ENCODE measurements around the gene SHC1.

The SHC1 gene

DNA sequence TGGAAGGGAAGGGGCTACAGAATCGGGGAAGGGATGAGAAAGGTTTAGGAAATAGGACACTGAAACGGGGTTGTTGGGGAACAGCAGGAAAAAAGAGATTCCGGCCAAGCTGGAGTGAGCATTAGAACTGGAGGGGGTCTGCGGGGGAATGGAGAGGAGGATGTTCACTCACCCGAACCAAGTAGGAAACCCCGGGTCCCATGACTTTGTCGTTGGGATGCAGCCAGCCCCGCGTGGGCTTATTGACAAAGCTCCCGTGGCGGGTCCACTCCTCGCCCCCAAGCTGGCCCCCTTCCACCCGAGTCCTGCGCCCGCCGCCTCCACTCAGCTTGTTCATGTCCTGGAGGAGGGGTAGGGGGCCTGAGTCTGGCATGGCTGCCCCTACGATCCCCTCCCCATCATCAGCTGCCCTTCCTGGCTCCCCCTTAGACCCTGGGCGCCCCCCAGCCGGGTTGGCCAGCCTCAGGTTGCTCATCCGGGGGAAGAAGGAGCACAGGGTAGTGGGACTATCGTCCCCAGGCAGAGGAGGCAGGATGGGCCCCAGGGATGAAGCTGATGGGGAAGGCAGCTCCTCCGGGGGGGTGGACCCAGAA lies 591 bp downstream of the SHC1 start:
- TF ChIP-seq EZH2phosphoT487 (conservative IDR thresholded peaks at IDR 0.05; ENCODE audit: low read length): no peak
- TF ChIP-seq, protein P1, sequence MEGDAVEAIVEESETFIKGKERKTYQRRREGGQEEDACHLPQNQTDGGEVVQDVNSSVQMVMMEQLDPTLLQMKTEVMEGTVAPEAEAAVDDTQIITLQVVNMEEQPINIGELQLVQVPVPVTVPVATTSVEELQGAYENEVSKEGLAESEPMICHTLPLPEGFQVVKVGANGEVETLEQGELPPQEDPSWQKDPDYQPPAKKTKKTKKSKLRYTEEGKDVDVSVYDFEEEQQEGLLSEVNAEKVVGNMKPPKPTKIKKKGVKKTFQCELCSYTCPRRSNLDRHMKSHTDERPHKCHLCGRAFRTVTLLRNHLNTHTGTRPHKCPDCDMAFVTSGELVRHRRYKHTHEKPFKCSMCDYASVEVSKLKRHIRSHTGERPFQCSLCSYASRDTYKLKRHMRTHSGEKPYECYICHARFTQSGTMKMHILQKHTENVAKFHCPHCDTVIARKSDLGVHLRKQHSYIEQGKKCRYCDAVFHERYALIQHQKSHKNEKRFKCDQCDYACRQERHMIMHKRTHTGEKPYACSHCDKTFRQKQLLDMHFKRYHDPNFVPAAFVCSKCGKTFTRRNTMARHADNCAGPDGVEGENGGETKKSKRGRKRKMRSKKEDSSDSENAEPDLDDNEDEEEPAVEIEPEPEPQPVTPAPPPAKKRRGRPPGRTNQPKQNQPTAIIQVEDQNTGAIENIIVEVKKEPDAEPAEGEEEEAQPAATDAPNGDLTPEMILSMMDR (IDR thresholded peaks at IDR 0.05; ENCODE audit: insufficient read depth, low read length, poor library complexity, severe bottlenecking): no peak
- Histone ChIP-seq H3K4me3 (ENCODE audit: insufficient read depth, low read length, poor library complexity, severe bottlenecking) (no peak overlapping the region), H2AFZ (ENCODE audit: low read depth, low read length, severe bottlenecking) (no peak overlapping the region), H3K79me2 (ENCODE audit: insufficient read depth, low read length) (peaks cover 29% of the 10 kb centered on the region), H3K27me3 (ENCODE audit: low read length) (no peaks in the 10 kb centered on the region), H3F3A (ENCODE audit: insufficient read depth) (peaks cover 11% of the 10 kb centered on the region; the same call in 1 of the 2 replicates), H3K9ac (ENCODE audit: low read length) (0 out of 2 replicates have a peak overlapping the region, but pooled peaks have one; percentile 18), H3K36me3 (ENCODE audit: low read length) (no peaks in the 10 kb centered on the region), H4K20me1 (ENCODE audit: low read depth, low read length) (no peaks in the 10 kb centered on the region), H3K4me2 (ENCODE audit: low read depth, low read length, poor library complexity, severe bottlenecking) (no peak overlapping the region), H3K9me3 (ENCODE audit: insufficient read depth, low read length) (no peaks in the 10 kb centered on the region), H3K27ac (ENCODE audit: low read depth, low read length) (no peak overlapping the region), H3K9me2 (replicated peaks; ENCODE audit: insufficient read depth, low read length) (no peaks in the 10 kb centered on the region)

DNA sequence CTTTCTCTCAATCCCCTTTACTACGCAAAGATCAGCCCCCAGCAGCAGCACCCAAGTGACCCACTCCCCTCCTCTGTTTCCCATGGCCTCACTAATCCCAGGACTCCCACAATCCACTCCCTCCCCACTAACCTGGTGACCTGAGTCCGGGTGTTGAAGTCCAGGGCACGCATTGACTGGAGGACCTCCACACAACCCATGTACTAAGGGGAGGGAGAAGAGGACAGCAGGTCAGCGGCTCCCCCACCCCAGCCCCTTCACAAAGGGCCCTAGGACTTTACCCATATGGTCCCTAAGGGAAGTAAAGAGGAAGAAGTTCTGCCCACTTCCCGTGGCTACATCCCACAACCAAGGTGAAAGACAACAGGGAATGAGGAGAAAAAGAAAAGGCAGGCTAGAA lies 1.3 kb downstream of the SHC1 start:
- Histone ChIP-seq H3K4me2 (ENCODE audit: low read depth, low read length, poor library complexity, severe bottlenecking) (no peak overlapping the region), H4K20me1 (ENCODE audit: low read depth, low read length) (no peaks in the 10 kb centered on the region), H3K27ac (ENCODE audit: low read depth, low read length) (no peak overlapping the region), H3K9ac (ENCODE audit: low read length) (no peak overlapping the region), H3K36me3 (ENCODE audit: low read length) (no peaks in the 10 kb centered on the region), H3K9me2 (replicated peaks; ENCODE audit: insufficient read depth, low read length) (no peaks in the 10 kb centered on the region), H3K4me3 (ENCODE audit: insufficient read depth, low read length, poor library complexity, severe bottlenecking) (no peak overlapping the region), H3K79me2 (ENCODE audit: insufficient read depth, low read length) (peaks cover 28% of the 10 kb centered on the region), H2AFZ (ENCODE audit: low read depth, low read length, severe bottlenecking) (no peak overlapping the region), H3K27me3 (ENCODE audit: low read length) (no peaks in the 10 kb centered on the region), H3K9me3 (ENCODE audit: insufficient read depth, low read length) (no peaks in the 10 kb centered on the region), H3F3A (ENCODE audit: insufficient read depth) (peaks cover 16% of the 10 kb centered on the region; the same call in 1 of the 2 replicates)
- no peak for TF ChIP-seq EZH2phosphoT487 (conservative IDR thresholded peaks at IDR 0.05; ENCODE audit: low read length)
- TF ChIP-seq, protein P1 (IDR thresholded peaks at IDR 0.05; ENCODE audit: insufficient read depth, low read length, poor library complexity, severe bottlenecking): no peak

DNA sequence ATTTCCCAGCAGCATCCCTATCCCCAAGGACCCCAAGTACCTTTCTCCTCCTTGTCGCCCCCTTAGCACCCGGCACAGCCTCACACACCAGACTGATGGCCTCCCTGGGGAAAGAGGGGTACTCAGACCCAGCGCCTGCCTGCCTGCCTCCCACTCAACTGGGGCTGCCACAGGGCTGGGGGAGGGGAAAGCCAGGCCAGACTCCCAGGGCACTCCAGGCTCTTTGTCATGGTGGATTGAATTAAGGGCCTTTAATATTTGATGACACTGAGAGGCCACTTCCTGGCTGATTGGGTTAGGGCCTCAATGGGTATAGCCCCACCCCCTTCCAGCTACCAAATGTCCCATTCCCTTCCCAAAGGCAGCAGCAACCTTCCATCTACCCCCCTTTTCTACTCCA lies 1.8 kb downstream of the SHC1 start:
- Histone ChIP-seq H3K9me3 (ENCODE audit: insufficient read depth, low read length) (no peaks in the 10 kb centered on the region), H3K79me2 (ENCODE audit: insufficient read depth, low read length) (peaks cover 27% of the 10 kb centered on the region), H3K27me3 (ENCODE audit: low read length) (no peaks in the 10 kb centered on the region), H3K9ac (ENCODE audit: low read length) (no peak overlapping the region), H3K4me3 (ENCODE audit: insufficient read depth, low read length, poor library complexity, severe bottlenecking) (no peak overlapping the region), H3K4me2 (ENCODE audit: low read depth, low read length, poor library complexity, severe bottlenecking) (no peak overlapping the region), H4K20me1 (ENCODE audit: low read depth, low read length) (no peaks in the 10 kb centered on the region), H2AFZ (ENCODE audit: low read depth, low read length, severe bottlenecking) (no peak overlapping the region), H3K36me3 (ENCODE audit: low read length) (peaks cover 1% of the 10 kb centered on the region; the same call in 1 of the 2 replicates), H3K27ac (ENCODE audit: low read depth, low read length) (no peak overlapping the region), H3K9me2 (replicated peaks; ENCODE audit: insufficient read depth, low read length) (no peaks in the 10 kb centered on the region), H3F3A (ENCODE audit: insufficient read depth) (peaks cover 20% of the 10 kb centered on the region; the same call in 1 of the 2 replicates)
- TF ChIP-seq, protein P1 (IDR thresholded peaks at IDR 0.05; ENCODE audit: insufficient read depth, low read length, poor library complexity, severe bottlenecking): no peak
- no peak for TF ChIP-seq EZH2phosphoT487 (conservative IDR thresholded peaks at IDR 0.05; ENCODE audit: low read length)
